Stomach (tissue), 9 donors: ENCODE data around the gene INAVA. TPM values are rescaled to one million over a fixed set of nuclear protein-coding genes. Genes with fewer than 3 reads are reported as not detected.
"Not testable (repeated sequence)": the region's sequence is repeated elsewhere in the genome, so short reads cannot be mapped to it uniquely, and the experiment has no call there.

ENCODE experiments used
- DNase-seq, 2 donors: peaks; one replicate each; pipeline versions ENCODE4 v3.0.0 to v3.0.0-alpha.2; 2013 to 2019
- H3K27ac ChIP-seq, 5 donors: fragments of 200-600 bp in 4 of 5; sonication (generic) in 4 of 5; one replicate each; pipeline ENCODE4 v1.5.1; 2013 to 2019; ENCODE audit warnings: mild to moderate bottlenecking in 1 of 5, moderate library complexity in 1 of 5
- H3K27me3 ChIP-seq, 3 donors: fragments of 200-600 bp; sonication (generic); one replicate each; pipeline ENCODE4 v1.5.1; 2017 to 2019; ENCODE audit warnings: mixed run types in 1 of 3
- H3K36me3 ChIP-seq, 4 donors: fragments of 200-600 bp; sonication (generic); 1 replicate in 3 of 4; 2 replicates in 1 of 4; pipeline ENCODE4 v1.5.1; 2016 to 2019
- H3K4me1 ChIP-seq, 4 donors: fragments of 200-600 bp; sonication (generic); one replicate each; pipeline ENCODE4 v1.5.1; 2016 to 2019
- H3K4me3 ChIP-seq, 4 donors: fragments of 200-600 bp; sonication (generic) in 3 of 4; one replicate each; pipeline ENCODE4 v1.5.1; 2016 to 2019; ENCODE audit warnings: mild to moderate bottlenecking in 1 of 4
- H3K9me3 ChIP-seq, 4 donors: fragments of 200-600 bp; sonication (generic); one replicate each; pipeline ENCODE4 v1.5.1; 2016 to 2019
- CTCF ChIP-seq, 7 experiments: fragments of 450-650 bp in 4 of 7; fragments of 200-600 bp in 3 of 7; sonication (generic) in 3 of 7; IDR thresholded peaks; one replicate each; pipeline ENCODE4 v1.5.1; 2016 to 2019; ENCODE audit warnings: antibody characterized with exemption in 7 of 7, control low read depth in 2 of 7, mild to moderate bottlenecking in 1 of 7
- EP300 ChIP-seq: sonication (generic); formaldehyde crosslinking; IDR thresholded peaks from one replicate; pipeline ENCODE4 v1.6.1; 2017; ENCODE audit warnings: antibody characterized with exemption
- POLR2A ChIP-seq, 4 donors: fragments of 450-650 bp; IDR thresholded peaks; one replicate each; pipeline ENCODE4 v1.6.1; 2016; ENCODE audit warnings: antibody characterized with exemption in 4 of 4, control low read depth in 2 of 4, mild to moderate bottlenecking in 1 of 4, moderate library complexity in 1 of 4
- POLR2AphosphoS5 ChIP-seq, 3 donors: sonication (generic); formaldehyde crosslinking; IDR thresholded peaks; one replicate each; pipeline ENCODE4 v1.6.1; 2016; ENCODE audit warnings: antibody characterized with exemption in 3 of 3
- WGBS, 5 donors: extraction: QIAGEN DNeasy Blood & Tissue Kit in 3 of 5; methylation state at CpG; one replicate each; pipeline versions ENCODE4 v1.1.5 to v1.1.7; 2013 to 2018; 5-methylcytosine and 5-hydroxymethylcytosine counted together
- intact Hi-C: fragments of 100-400 bp; cut with DNase I; formaldehyde crosslinking; loops from one replicate; pipeline ENCODE4 v1.15.1; 2023; ENCODE audit warnings: low total_unique reads
- polyA plus RNA-seq, 3 donors: library from polyadenylated mRNA; stranded (reverse); fragments of 200-250 nt; gene quantifications; one replicate each; pipeline ENCODE4 v1.2.3, GENCODE V29; 2013
- total RNA-seq, 5 donors: library from RNA; depleted of rRNA; stranded (reverse); fragments of >200 nt; gene quantifications; one replicate each; pipeline versions ENCODE4 v1.1.0 to v1.2.3, GENCODE V29; 2014 to 2016
- donor health status: healthy with polysubstance abuse.
- donor health status: Bipolar disorder and iron deficiency.
- donor health status: healthy.

INAVA gene
- total and polyA plus RNA-seq, 8 donors = 11.3 to 184 (median 71.4) TPM

- H3K36me3 ChIP-seq = no peaks in the 10 kb centered on the region
- no peak overlapping the region for H3K4me3 ChIP-seq
- peaks cover 0 to 9% (median 0%) of the 10 kb centered on the region in 3 donors for H3K27me3 ChIP-seq
- no peaks in the 10 kb centered on the region for H3K4me1 ChIP-seq
- DNase-seq = no peak
- no peaks in the 10 kb centered on the region for H3K9me3 ChIP-seq
- H3K27ac ChIP-seq = no peak overlapping the region
- intact Hi-C loops = no loop called here
- 91 to 97% (median 94%) methylated on average over 11 of the region's 11 CpGs for WGBS, 5 donors
- no peak for TF ChIP-seq EP300
- no peak for TF ChIP-seq POLR2AphosphoS5 (IDR thresholded peaks at IDR 0.05)
- no peak for TF ChIP-seq POLR2A (IDR thresholded peaks at IDR 0.05)
- no peak for TF ChIP-seq CTCF (IDR thresholded peaks at IDR 0.05)
Measured at GRCh38 chr1:200958597-200958996, 63.9 kb downstream of the INAVA start.

GRCh38 chr1:200959411-200959921 is 64.8 kb downstream of the INAVA start:
- Histone ChIP-seq H3K36me3 (no peaks in the 10 kb centered on the region), H3K9me3 (no peaks in the 10 kb centered on the region), H3K4me3 (no peak overlapping the region), H3K27ac (no peak overlapping the region), H3K4me1 (no peaks in the 10 kb centered on the region), H3K27me3 (peaks cover 0 to 9% (median 0%) of the 10 kb centered on the region in 3 donors)
- 63 to 80% (median 76%) methylated on average over 15 of the region's 15 CpGs for WGBS, 5 donors
- TF ChIP-seq EP300 = no peak
- no peak for TF ChIP-seq POLR2A (IDR thresholded peaks at IDR 0.05)
- no peak for TF ChIP-seq POLR2AphosphoS5 (IDR thresholded peaks at IDR 0.05)
- TF ChIP-seq CTCF (IDR thresholded peaks at IDR 0.05) = no peak
- intact Hi-C loops = no loop called here
- DNase-seq = no peak

- DNase-seq = no peak
Measured at GRCh38 chr1:200960236-200960947, 65.7 kb downstream of the INAVA start.

GRCh38 chr1:200960948-200961340 is 66.2 kb downstream of the INAVA start:
- H3K27me3 ChIP-seq = peaks cover 0 to 9% (median 0%) of the 10 kb centered on the region in 3 donors
- no peak overlapping the region for H3K4me3 ChIP-seq
- WGBS, 5 donors = 87 to 96% (median 91%) methylated on average over 4 of the region's 4 CpGs
- TF ChIP-seq POLR2A (IDR thresholded peaks at IDR 0.05) = no peak
- no peak for TF ChIP-seq CTCF (IDR thresholded peaks at IDR 0.05)
- TF ChIP-seq POLR2AphosphoS5 (IDR thresholded peaks at IDR 0.05) = no peak
- TF ChIP-seq EP300 = no peak
- H3K27ac ChIP-seq = no peak overlapping the region
- no peaks in the 10 kb centered on the region for H3K4me1 ChIP-seq
- DNase-seq = no peak
- H3K36me3 ChIP-seq = no peaks in the 10 kb centered on the region
- intact Hi-C loops = no loop called here
- no peaks in the 10 kb centered on the region for H3K9me3 ChIP-seq

More at GRCh38 chr1:200960236-200960947, 65.7 kb downstream of the INAVA start:
- peaks cover 0 to 9% (median 0%) of the 10 kb centered on the region in 3 donors for H3K27me3 ChIP-seq
- H3K4me3 ChIP-seq = no peak overlapping the region
- no peak for TF ChIP-seq POLR2A (IDR thresholded peaks at IDR 0.05)
- no peak for TF ChIP-seq POLR2AphosphoS5 (IDR thresholded peaks at IDR 0.05)
- TF ChIP-seq CTCF (IDR thresholded peaks at IDR 0.05) = no peak
- TF ChIP-seq EP300 = no peak
- no peaks in the 10 kb centered on the region for H3K36me3 ChIP-seq
- H3K4me1 ChIP-seq = no peaks in the 10 kb centered on the region
- intact Hi-C loops = no loop called here
- H3K9me3 ChIP-seq = no peaks in the 10 kb centered on the region
- no peak overlapping the region for H3K27ac ChIP-seq
- WGBS, 5 donors = 70 to 79% (median 71%) methylated on average over 9 of the region's 9 CpGs

- 92 to 96% (median 94%) methylated on average over 11 of the region's 11 CpGs for WGBS, 5 donors
- H3K36me3 ChIP-seq, intact Hi-C loops: not testable (repeated sequence)
Measured at GRCh38 chr1:200962151-200962550, 67.5 kb downstream of the INAVA start.

More at GRCh38 chr1:200962151-200962550, 67.5 kb downstream of the INAVA start:
- not testable (repeated sequence) for H3K9me3 ChIP-seq, H3K4me3 ChIP-seq, H3K27me3 ChIP-seq, H3K27ac ChIP-seq, DNase-seq, H3K4me1 ChIP-seq
